IgD-negative memory B cell (primary cell): ENCODE measurements around the gene LRRN2. TPM values are rescaled to one million over a fixed set of nuclear protein-coding genes. Genes with fewer than 3 reads are reported as not detected.

Experiments used
- H3K27ac Mint-ChIP-seq, 3 donors: one replicate each; pipeline ENCODE4 v1.8.0; 2020 to 2022; ENCODE audit warnings: mild to moderate bottlenecking in 3 of 3, mixed read lengths in 3 of 3, moderate library complexity in 1 of 3
- H3K27me3 Mint-ChIP-seq: one replicate; pipeline ENCODE4 v1.8.0; 2021; ENCODE audit warnings: mixed read lengths
- H3K36me3 Mint-ChIP-seq: one replicate; pipeline ENCODE4 v1.8.0; 2020; ENCODE audit warnings: mild to moderate bottlenecking, mixed read lengths
- H3K4me1 Mint-ChIP-seq, 3 donors: one replicate each; pipeline ENCODE4 v1.8.0; 2020 to 2022; ENCODE audit warnings: mixed read lengths in 3 of 3, mild to moderate bottlenecking in 1 of 3
- H3K4me3 Mint-ChIP-seq, 4 donors: one replicate each; pipeline ENCODE4 v1.8.0; 2020 to 2022; ENCODE audit warnings: mild to moderate bottlenecking in 4 of 4, mixed read lengths in 4 of 4, moderate library complexity in 3 of 4
- H3K9me3 Mint-ChIP-seq, 3 donors: one replicate each; pipeline ENCODE4 v1.8.0; 2020 to 2021; ENCODE audit warnings: mixed read lengths in 3 of 3, mild to moderate bottlenecking in 1 of 3
- polyA plus RNA-seq: library from polyadenylated mRNA; unstranded; fragments of 300-500 nt; fragmentation: Illumina TruSeq; gene quantifications from one replicate; pipeline ENCODE4 v1.2.3, GENCODE V29; 2021

The LRRN2 gene
- polyA plus RNA-seq, 1 donor from 2014 or later, result not detected

DNA sequence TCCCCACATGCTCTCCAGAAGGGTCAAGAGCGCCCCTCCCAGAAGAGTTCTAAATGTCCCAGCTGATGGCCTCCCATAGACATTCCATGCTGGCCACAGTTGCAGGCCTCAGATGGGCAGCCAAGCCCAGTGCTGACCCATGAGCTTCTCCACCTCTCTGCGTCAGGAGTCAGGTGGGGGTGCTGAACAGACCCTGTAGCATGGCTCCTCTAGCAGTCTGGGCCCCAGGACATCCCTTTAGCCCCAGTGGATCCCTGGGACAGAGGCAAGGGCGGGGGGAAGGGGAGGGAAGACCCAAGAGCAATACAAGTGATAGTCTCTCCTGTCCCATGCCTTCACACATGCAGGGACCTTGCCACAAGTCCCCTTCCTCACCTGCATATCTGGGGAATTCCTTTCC is 56.7 kb downstream of the LRRN2 start:
- Mint-ChIP-seq H3K4me1 (peaks cover 0 to 4% (median 0%) of the 10 kb centered on the region in 3 donors), H3K9me3 (peaks cover 0 to 6% (median 0%) of the 10 kb centered on the region in 3 donors), H3K36me3 (no peaks in the 10 kb centered on the region), H3K27ac (no peak overlapping the region), H3K4me3 (no peak overlapping the region), H3K27me3 (peaks cover 28% of the 10 kb centered on the region)

DNA sequence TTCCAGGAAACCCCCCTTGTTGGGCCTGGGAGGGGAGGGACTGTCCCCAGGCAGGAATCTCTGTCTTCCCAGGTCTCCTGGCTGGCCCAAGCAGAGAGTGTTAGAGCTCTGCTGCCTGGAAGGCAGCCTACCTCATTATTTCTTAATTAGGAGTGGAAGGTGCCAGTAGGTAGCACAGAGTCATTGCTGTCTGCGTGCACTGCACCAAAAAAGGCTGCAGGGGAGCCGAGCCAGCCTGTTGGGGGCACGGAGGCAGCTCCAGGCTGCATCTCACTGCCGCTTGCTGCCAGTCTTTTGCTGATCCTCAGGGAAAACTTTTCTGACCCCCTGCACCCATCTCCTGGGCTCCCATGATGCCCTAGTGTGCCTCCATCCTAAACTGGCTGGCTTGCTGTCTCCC is 58.1 kb downstream of the LRRN2 start:
- H3K4me1 Mint-ChIP-seq, result peaks cover 0 to 4% (median 0%) of the 10 kb centered on the region in 3 donors
- no peak overlapping the region for H3K27ac Mint-ChIP-seq
- peaks cover 26% of the 10 kb centered on the region for H3K27me3 Mint-ChIP-seq
- no peaks in the 10 kb centered on the region for H3K36me3 Mint-ChIP-seq
- peak overlapping the region in 1 of 4 donors; percentile 5 for H3K4me3 Mint-ChIP-seq
- H3K9me3 Mint-ChIP-seq, result peaks cover 0 to 6% (median 0%) of the 10 kb centered on the region in 3 donors

DNA sequence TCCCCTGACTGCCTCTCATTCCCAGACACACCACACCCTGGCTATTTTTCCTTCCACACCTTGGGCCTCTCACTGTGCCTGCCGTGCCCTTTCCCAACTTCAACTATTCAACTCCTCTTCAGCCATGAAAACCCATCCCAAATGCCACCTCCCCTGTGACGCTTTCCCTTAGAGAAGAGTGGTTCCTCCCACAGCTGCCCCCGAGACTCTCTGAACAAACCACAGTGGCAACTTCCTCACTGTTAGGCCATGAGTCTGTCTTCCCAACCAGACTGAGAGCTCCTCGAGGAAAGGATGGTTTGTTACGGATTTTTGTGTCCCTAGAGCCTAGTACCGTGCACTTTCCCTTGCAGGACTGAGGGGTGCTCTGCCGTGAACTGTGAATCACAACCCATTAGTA is 59.2 kb downstream of the LRRN2 start:
- Mint-ChIP-seq H3K36me3 (no peaks in the 10 kb centered on the region), H3K4me3 (no peak overlapping the region), H3K4me1 (peaks cover 0 to 4% (median 0%) of the 10 kb centered on the region in 3 donors), H3K27ac (peak overlapping the region in 2 of 3 donors; percentile 16 to 31), H3K9me3 (peaks cover 0 to 6% (median 0%) of the 10 kb centered on the region in 3 donors), H3K27me3 (peaks cover 21% of the 10 kb centered on the region)

DNA sequence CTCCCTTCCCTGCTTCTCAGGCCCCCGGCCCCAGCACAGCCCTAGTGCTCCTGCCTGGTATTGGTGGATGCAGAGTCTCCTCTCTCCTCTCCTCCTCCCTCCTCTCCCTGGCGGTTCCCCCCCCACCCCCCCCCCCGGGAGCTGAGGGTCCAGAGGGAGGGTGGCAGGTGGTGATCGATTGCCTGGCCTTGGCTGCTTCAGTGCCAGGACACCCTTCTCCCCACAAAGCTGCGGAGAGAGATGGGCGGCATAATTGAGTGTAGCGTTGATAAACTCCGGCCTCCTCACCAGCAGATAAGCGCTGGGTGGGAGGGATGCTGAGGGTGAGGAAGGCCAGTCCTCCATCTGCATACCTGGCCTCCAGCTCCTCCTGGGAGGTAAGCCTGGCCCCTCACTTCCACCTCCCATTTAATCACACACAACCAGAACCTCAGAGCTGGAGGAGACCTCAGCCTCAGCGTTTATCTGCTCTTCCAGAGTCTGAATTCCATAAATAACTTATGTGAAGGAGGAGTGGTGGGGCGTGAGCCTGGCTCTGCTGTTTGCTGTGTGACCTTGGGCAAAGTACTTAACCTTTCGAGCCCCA is 60.8 kb downstream of the LRRN2 start:
- Mint-ChIP-seq H3K4me1 (peaks cover 0 to 4% (median 0%) of the 10 kb centered on the region in 3 donors), H3K27ac (no peak overlapping the region), H3K9me3 (peaks cover 0 to 6% (median 0%) of the 10 kb centered on the region in 3 donors), H3K27me3 (peaks cover 8% of the 10 kb centered on the region), H3K4me3 (no peak overlapping the region), H3K36me3 (no peaks in the 10 kb centered on the region)

DNA sequence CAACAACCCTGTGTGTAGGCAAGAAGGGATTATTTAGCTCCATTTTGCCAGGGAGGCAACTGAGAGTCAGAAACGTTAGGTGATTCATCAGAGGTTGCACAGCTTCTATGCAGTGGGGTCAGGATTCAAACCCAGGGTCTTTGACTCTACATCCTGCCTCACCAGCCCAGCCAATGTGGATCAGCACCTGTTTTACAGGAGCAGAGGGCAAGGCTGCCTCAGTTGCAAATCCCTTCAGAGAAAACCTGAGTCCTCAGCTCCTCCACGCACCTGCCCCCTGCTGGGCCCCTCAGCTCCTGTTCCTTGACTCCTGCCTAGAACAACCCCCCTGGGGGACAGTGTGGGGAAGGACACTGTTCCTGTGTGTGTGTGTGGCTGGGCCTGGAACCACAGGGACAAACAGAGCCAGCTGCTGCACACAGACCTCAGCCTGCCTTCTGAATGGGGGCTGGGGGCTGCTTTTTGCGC is 61.6 kb downstream of the LRRN2 start:
- H3K4me1 Mint-ChIP-seq, result peaks cover 0 to 4% (median 0%) of the 10 kb centered on the region in 3 donors
- H3K36me3 Mint-ChIP-seq, result no peaks in the 10 kb centered on the region
- H3K27ac Mint-ChIP-seq, result no peak overlapping the region
- no peak overlapping the region for H3K4me3 Mint-ChIP-seq
- H3K9me3 Mint-ChIP-seq, result no peaks in the 10 kb centered on the region
- peaks cover 3% of the 10 kb centered on the region for H3K27me3 Mint-ChIP-seq

DNA sequence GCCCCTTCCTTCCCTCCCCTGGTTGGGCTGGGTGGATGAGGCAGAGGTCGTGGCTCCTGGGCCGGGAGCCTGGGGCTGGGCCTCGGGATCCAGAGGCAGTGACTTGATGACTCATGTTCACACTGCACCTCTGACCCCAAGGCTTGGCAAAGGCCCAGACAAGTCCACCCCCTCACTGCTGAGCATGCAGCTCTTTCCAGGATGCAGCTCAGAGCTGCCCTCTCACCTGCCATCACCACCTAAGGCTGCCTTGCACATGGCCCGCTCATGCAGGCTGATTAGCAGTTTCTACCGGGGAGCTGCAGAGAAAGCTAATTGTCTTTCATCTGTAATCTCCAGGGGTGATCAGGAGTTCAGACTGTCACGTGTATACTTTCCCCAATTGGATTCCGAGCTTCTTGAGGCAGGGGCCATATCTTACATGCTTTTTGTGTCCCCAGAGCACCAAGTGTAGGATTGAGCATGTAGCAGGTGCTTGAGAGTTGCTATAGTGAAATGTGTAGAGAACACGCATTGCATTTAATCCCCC is 62.1 kb downstream of the LRRN2 start:
- peaks cover 0 to 4% (median 0%) of the 10 kb centered on the region in 3 donors for H3K4me1 Mint-ChIP-seq
- peaks cover 1% of the 10 kb centered on the region for H3K27me3 Mint-ChIP-seq
- H3K4me3 Mint-ChIP-seq, result no peak overlapping the region
- no peaks in the 10 kb centered on the region for H3K36me3 Mint-ChIP-seq
- H3K27ac Mint-ChIP-seq, result no peak overlapping the region
- H3K9me3 Mint-ChIP-seq, result no peaks in the 10 kb centered on the region

DNA sequence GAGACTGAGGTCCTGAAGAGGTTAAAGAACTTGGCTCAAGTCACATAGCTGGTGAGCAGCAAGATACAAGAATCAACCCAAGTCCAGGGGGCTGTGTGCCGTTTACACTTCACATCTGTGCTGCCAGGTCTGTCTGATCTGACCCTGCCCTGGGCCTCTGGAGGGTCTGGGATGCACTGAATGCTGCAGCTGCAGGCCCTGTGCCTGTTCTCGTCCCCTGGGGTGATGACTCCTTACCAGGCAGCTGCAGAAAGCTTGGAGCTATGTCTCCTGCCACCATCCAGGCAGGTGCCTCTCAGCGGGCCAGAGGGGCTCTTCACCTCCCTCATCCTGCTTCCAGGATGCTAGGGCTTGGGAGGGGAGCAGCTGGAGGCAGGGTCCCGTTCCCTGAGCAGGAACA is 63.5 kb downstream of the LRRN2 start:
- H3K4me1 Mint-ChIP-seq, result peaks cover 0 to 4% (median 0%) of the 10 kb centered on the region in 3 donors
- no peak overlapping the region for H3K4me3 Mint-ChIP-seq
- H3K27ac Mint-ChIP-seq, result no peak overlapping the region
- peaks cover 1% of the 10 kb centered on the region for H3K27me3 Mint-ChIP-seq
- H3K9me3 Mint-ChIP-seq, result no peaks in the 10 kb centered on the region
- no peaks in the 10 kb centered on the region for H3K36me3 Mint-ChIP-seq

DNA sequence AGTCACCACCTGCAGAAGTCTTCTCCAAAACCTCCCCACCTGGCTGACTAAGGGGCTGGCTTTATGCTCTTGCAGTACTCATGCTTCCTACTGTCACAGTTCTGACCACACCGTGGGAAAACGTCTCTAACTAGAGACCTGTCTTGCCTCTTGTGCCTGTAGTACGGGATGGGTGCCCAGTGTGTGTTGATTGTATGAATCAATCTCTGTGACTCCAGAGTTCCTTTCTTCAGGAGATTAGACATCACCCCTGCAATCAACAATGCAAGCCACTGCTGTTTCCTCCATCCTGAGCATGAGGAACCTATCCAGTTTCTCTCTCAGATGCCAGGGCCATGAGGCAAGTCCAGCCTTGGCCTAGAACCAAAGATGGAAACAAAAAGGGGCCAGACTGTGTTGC is 64.1 kb downstream of the LRRN2 start:
- H3K27me3 Mint-ChIP-seq, result peaks cover 1% of the 10 kb centered on the region
- H3K4me3 Mint-ChIP-seq, result no peak overlapping the region
- H3K27ac Mint-ChIP-seq, result no peak overlapping the region
- H3K9me3 Mint-ChIP-seq, result no peaks in the 10 kb centered on the region
- H3K36me3 Mint-ChIP-seq, result peaks cover under 1% of the 10 kb centered on the region
- H3K4me1 Mint-ChIP-seq, result peaks cover 0 to 4% (median 0%) of the 10 kb centered on the region in 3 donors

DNA sequence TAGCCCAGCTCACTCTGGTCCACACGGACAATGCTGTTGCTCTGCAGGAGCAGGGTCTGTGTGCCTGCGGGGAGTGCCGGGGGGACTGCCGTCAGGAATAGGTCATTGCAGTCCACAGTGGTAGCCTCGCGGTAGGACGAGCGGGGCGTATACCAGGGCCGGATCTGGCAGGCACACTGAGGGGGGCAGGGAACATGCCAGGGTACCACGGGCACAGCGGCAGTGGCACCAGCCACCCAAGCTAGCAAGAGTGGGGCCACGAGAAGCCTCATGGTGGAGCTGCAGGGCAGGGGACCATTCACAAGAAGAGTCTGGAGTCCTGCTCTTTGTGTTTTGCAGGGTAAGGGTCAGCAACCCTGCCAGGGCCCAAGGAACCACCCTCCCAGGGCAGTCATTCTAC is 65.8 kb downstream of the LRRN2 start:
- Mint-ChIP-seq H3K4me1 (no peaks in the 10 kb centered on the region), H3K9me3 (no peaks in the 10 kb centered on the region), H3K27ac (no peak overlapping the region), H3K27me3 (peaks cover 1% of the 10 kb centered on the region), H3K4me3 (no peak overlapping the region), H3K36me3 (peaks cover 4% of the 10 kb centered on the region)

DNA sequence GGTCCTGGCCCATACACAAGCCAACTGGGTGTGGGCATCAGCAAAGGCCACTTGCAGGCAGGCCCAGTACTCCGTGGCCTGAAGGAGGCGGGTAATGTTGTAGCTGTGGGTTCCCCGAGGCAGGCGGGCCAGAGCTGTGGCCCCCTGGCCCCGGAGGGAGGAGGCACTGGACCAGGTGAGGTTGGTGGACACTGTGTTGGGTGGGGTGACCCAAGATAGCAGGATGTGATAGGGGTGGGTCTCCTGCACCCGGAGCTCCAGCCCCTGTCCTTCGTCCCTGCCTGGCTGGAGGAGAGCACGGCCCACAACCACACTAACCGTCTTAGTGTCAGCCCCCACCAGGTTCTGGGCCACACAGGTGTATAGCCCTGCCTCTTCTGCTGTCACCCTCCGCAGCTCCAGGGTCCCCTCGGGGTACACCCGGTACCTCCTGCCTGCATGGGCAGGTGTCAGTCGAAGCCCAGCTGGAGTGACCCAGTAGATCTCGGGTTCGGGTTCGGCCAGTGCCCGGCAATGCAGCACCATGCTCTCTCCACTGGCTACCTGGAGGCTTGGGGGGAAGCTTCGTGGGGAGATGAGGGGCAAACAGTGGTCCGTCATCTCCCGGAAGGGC is 67.3 kb downstream of the LRRN2 start:
- H3K4me1 Mint-ChIP-seq, result no peaks in the 10 kb centered on the region
- no peaks in the 10 kb centered on the region for H3K9me3 Mint-ChIP-seq
- peaks cover 4% of the 10 kb centered on the region for H3K36me3 Mint-ChIP-seq
- H3K27ac Mint-ChIP-seq, result no peak overlapping the region
- H3K4me3 Mint-ChIP-seq, result no peak overlapping the region
- H3K27me3 Mint-ChIP-seq, result peaks cover 1% of the 10 kb centered on the region

DNA sequence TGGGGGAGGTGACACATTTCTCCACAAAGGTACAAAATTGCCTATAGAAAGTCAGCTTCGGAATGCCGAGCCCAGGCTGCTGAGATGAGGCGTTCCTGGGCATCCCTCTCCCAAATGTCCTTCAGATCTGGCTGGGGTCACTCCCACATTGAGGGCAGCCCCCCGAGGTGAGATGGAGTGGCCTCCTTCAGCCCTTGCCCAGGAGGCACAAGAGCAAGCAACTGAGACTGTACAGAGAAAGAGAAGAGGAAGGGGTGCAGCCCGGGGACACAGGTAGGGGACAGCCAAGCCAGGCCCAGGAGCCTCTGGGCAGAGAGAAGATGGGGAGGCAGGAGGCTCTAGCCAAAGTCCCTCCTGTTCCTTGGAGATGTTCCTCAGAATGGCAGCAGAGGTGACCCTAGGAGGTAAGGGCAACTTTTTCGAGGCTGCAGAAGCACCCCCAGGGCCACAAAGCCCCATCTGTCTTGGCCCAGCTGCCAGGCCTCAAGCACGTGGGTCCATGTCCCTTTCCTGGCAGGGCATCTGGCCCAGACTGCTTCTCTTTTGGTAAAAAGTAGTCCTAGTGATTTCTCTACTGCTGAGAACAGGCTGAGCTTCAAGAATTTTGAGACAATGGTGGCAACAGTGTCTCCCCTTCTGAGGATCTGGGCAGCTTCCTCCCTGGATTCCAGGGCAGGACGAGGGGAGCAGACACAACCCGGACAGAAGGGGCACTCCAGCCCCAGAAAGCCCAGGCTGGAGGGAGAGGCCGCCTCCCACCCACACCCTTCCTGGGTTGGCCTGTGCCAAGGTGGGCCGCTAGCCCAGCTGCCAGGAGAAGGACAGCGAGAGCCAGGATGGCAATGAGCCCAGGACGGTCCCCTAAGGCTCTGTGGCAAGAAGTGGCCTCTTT is 68.0 kb downstream of the LRRN2 start:
- Mint-ChIP-seq H3K4me3 (no peak overlapping the region), H3K4me1 (peaks cover 0 to 1% (median 0%) of the 10 kb centered on the region in 3 donors), H3K9me3 (no peaks in the 10 kb centered on the region), H3K36me3 (peaks cover 4% of the 10 kb centered on the region), H3K27ac (no peak overlapping the region), H3K27me3 (peaks cover 1% of the 10 kb centered on the region)

DNA sequence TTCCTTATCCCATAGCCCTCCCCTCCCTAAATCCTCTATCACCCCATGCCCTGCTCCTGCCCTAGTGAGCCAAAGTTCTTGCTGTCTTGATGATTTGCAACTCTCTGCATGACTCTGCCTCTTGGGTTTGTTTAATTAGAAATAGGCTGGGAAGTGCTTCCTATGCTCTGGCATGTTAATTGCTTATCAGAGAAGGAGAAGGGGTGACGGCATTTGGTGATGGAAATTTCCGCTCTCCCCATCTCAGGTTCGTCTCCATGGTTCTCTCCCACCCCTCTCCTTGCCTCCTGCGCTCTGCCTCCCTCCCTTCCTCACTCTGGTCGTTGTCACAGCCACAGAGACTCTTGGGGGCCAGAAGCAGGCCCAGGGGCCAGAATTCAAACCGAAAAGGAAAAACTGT is 68.9 kb downstream of the LRRN2 start:
- H3K4me1 Mint-ChIP-seq, result peaks cover 0 to 2% (median 0%) of the 10 kb centered on the region in 3 donors
- no peak overlapping the region for H3K4me3 Mint-ChIP-seq
- peaks cover 1% of the 10 kb centered on the region for H3K27me3 Mint-ChIP-seq

DNA sequence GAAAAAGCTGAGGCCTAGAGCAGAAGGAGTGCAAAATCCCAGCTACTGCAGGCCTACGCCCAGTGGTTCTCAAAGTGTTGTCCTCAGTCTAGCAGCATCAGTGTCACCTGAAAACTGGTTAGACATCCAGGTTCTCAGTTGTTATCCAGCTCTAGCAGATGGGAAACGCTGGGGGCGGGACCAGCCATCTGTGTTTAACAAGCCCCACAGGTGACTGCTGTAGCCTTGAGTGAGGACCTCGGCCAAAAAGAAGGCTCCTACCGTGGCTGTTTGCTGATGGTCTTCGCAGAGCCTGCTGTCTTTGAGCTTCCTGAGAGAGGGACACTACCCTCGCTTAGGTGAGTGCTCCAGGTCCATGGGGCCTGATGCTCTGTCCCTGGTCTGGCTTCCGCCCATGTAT is 69.7 kb downstream of the LRRN2 start:
- H3K36me3 Mint-ChIP-seq, result peaks cover 4% of the 10 kb centered on the region
- peaks cover 0 to 2% (median 0%) of the 10 kb centered on the region in 3 donors for H3K4me1 Mint-ChIP-seq
- H3K27ac Mint-ChIP-seq, result no peak overlapping the region
- no peak overlapping the region for H3K4me3 Mint-ChIP-seq
- H3K9me3 Mint-ChIP-seq, result no peaks in the 10 kb centered on the region
- H3K27me3 Mint-ChIP-seq, result peaks cover 1% of the 10 kb centered on the region

More for the DNA sequence above, 68.9 kb downstream of the LRRN2 start:
- no peak overlapping the region for H3K27ac Mint-ChIP-seq
- no peaks in the 10 kb centered on the region for H3K9me3 Mint-ChIP-seq
- H3K36me3 Mint-ChIP-seq, result peaks cover 4% of the 10 kb centered on the region

DNA sequence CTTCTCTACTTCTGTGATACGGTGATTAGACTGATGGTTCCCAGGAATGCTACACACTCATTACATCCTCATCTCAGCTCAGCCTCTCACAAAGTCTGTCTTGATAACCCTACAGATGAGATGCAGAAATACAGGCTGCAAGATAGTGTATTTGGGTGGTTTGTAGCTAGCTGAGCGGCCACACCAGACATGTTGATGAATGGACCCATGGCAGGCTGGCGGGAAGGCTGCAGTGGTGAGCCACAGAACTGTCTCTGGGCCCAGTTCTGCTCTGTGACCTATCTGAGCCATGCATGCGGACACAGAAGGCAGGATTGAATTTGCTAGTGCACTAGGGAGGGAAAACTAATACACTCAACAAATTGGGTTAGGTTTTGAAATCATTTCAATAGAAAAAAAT is 71.9 kb downstream of the LRRN2 start:
- Mint-ChIP-seq H3K4me3 (no peak overlapping the region), H3K27ac (no peak overlapping the region), H3K4me1 (peaks cover 0 to 2% (median 0%) of the 10 kb centered on the region in 3 donors), H3K27me3 (no peaks in the 10 kb centered on the region), H3K9me3 (no peaks in the 10 kb centered on the region), H3K36me3 (peaks cover 5% of the 10 kb centered on the region)

DNA sequence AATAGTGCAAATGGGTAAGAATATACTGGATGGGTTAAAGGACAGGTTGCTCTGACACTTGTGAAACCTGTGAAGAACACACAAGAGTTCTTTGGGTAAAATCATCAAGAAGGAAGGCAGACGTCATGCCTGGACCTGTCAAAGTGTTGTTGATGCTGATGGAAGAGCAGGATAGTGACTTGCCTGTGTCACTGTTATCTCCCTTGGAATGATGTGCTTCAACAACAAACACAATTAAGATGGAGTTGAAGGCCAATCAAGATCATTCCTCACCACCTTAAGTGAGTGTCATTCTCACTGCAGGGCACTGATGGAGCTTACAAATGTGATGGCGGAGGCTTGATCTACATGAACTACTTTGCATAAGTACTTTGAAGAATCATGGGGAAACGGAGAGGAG is 73.2 kb downstream of the LRRN2 start:
- Mint-ChIP-seq H3K27me3 (peaks cover 5% of the 10 kb centered on the region), H3K36me3 (peaks cover 5% of the 10 kb centered on the region), H3K27ac (no peak overlapping the region), H3K4me1 (peaks cover 0 to 2% (median 0%) of the 10 kb centered on the region in 3 donors), H3K9me3 (no peaks in the 10 kb centered on the region), H3K4me3 (no peak overlapping the region)
